NCI-H526 treated with DMSO at 0.1 percent for 48 hours (cell line): ENCODE results near the gene ZNF329.
"Not testable (repeated sequence)": the region's sequence is repeated elsewhere in the genome, so short reads cannot be mapped to it uniquely, and the experiment has no call there.

Source experiments
- DNase-seq: peaks from one replicate; lab custom pipeline; 2025; lab: John Stamatoyannopoulos, UW

ZNF329 gene

DNA sequence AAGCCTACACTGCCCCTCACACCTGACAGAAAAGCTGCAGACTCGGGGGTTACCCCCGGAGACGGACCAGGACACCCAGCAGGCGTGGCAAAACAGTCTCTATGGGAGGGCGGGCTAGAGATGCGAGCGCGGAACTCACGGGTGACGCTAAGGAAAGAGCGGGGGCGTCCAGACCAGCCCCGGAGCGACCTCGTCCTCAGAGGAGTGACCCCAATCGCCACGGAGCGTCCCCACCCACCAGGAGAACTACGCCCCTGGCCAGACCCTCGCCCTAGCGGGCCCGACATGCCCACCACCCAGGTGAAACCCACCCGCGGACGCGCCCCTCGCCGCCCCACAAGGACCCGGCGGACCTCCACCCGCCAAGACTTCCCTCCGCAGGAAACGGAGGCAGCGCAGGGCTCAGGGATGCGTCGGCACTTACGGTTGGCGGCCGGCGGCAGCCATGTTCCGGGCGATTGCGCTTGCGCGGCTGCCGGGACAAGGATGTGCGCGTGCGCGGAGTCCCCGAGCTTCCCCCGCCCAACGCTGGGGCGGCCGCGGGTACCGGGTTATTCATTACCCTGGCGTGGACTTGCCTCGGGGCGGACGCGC is at the start of gene ZNF329:
Gene ZNF329 (minus strand): TSS at position 462 of the 594 bp plus-strand sequence. CDS start 21,286 bp downstream, outside the sequence.
- DNase-seq: peak; percentile 64

DNA sequence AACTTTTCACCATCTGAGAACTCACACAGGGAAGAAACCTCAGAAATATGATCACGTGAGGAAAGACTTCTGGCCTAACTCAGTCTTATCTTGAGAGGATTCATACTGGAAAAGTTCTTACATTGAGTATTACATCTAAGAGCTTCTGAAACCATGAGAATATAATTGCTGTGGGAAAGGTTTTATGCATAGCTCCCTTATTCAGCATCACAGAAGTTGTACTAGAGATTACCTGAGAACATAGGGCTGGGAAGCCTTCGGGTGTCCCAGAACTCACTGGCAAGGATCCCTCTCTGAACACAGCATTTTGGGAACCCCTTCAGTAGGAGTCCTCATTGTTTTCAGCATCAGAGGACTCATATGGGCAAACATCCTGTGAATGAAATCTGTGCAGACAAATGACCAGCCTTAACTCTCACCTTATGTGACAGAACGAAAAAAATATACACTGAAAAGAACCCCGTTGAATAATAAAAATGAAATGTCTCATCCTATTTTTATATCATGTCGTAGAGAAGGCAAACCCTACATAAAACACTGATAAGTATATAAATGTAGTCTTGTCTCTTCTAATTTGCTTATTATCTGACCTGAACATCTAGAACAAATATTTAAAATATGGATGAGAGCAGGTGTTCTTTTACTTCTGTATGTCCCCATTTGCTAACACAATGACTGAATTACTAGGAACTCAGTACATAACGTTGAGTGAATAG is 46.5 kb upstream of the ZNF329 start:
- DNase-seq: peak; percentile 1

DNA sequence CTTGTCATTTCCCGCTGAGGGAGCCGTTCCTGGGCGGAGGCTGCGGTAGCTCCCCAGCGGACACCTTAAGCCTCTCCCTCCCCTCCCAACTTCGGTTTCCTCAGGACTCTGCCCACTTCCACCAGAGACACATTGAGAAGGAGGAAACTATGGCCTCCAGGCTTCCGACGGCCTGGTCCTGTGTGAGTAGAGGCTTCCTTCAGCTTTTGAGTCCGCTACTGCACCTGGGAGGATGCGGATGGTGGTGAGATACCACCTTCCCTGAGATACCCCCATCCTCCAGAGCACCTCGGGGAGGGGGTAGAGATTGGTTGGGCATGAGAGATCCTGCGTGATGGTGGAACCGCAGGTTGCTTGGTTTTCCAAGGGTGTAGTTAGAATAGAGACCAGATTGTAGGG is 33.2 kb upstream of the ZNF329 start:
- no peak for DNase-seq

DNA sequence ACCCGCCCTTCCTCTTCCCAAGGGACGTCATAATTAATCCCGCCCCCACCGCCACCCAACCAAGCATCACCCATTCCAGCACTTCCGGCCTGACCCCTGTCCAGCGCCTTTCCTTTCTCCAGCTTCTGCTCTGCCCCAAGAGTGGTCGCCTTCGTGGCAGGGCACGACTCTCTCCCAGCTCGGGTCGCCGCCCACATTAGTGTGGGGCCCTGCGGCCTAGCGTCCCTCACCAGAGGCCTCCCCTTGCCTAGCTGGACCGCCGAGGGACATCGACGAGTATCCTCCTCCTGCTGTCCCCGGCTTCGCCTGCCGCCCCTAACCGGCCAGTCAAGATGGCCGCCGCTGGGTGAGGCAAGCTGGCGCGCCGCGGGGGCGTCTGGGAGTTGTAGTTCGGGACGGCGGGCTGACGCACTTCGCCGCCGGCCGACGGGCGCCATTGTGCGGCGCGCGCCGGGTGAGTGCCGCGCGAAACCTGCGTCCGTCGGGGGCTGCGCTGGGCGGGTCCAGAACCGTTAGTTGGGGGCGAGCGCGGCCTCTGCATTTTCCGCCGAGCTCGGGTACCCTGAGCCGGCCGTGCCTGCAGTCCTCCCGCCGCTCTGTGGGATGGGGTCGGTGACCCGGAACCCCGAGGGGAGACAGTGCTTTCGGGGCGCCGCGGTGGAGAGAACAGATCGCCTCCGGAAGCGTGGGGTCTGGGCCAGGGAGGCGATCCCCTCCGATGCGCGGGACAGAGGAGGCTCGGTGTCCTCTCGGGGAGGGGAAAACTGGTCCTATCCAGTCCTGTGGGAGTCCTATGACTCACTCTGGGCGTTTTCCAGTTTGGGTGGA is 32.6 kb upstream of the ZNF329 start, which contains the start of gene ZNF274:
Gene ZNF274 (plus strand): TSS at position 73 of the 828 bp plus-strand sequence. CDS start 905 bp downstream, outside the sequence.
- DNase-seq: peak; percentile 64

DNA sequence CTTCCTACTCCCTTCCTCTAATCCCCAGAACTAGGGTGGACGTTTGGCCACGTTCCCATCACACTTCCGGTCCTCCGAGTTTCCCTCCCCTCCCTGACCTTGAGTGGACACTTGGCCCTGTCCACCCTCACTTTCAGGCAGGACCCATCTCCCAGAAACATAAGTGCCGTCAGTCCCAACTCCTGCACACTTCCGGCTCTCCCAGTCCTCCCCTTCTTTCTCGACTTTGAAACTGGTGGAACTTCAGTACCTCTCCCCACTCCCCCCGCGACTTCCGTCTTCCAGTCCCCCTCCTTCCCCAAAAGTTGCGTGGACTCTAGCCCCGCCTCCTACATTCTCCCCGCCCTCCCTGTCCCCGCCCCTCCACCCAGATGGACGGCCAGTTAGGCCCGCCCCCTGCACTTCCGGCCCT is 32.0 kb upstream of the ZNF329 start:
- DNase-seq: peak; percentile 45

DNA sequence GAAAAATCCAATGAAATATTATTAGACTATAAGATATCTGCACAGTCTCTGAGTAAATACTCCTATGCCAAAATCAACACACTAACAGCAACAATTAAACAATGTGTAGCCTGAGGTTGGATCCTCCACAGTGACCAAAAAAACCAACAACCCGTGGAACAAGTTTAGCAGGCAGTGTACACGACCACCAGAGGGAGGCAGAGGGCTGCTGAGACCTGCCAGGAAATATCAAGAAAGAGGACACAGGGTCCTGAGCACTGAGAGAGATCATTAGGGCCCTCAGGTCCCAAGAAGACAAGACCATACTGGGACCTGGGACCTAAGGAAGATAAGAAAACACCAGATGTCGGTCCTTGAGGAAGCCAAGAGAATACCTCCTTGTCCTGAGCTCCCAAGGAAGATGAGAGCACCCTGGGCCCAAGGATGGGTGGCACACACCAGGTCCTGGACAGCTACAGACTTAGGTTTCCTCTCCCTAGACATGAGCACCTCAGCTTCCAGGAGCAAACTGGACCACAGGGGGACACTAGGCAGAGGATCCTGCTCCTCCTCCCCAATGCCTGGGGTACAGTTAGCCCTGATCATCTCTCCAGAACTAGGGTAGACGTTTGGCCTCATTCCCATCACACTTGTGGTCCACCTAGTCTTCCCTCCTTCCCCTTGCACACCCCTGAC is 31.4 kb upstream of the ZNF329 start:
- no peak for DNase-seq

DNA sequence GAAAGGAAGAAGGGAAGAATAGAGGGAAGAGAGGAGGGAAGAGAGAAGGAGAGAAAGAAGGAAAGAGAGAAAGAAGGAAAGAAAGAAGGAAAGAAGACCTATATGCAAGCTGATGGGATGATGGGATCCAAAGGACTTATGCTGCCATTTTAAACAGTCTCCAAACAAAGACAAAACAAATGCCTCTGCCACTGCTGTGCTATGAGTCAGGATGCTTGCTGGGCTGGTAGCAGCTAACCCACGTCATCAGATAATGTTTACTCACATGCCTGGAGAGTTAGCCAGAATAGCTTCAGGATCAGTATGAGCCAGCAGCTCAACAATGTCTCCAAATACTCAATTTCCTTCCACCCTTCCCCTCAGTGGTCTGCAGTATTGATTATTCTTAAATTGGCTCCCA is 20.3 kb upstream of the ZNF329 start:
- DNase-seq: no peak

DNA sequence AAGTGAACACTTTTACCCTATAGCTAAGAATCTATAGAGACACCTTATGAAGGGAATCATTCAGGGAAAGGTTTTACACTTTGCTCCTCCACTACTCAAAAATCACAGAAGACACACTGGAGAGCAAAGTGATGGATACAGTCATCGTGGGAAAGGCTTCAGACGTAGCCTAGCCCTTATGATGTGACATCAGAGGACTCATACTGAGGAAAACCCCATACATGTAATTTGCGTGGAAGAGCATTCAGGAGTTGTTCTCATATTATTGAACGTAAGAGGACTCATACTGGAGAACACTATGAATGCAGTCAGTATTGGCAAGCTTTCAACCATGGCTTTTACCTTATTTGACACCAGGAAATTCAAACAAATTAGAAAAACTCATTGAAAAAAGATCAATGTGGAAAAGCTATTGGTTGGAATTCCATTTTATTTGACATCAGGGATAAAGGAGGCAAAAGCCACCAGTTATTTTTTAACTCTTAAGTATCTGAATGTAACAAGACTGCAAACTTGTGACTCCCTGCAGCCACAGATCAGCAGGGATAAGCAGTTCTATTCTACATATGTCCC is 16.2 kb upstream of the ZNF329 start:
- no peak for DNase-seq

DNA sequence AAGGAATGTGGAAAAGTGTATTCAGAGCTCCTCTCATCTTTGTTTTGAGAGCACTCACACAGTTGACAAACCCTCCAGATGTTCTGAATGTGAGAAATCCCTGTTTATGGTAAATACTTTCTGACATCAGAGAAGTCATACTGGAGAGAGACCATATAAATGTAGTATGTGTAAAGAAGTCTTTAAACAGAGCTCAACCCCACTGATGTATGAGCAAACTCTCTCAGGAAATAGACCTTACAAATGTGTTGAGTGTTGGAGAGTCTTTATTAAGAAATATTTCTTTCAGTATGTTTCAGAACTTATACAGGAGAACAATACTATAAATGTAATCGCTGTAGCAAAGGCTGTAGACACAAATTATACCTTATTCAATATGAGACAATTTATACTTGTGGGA is 15.7 kb upstream of the ZNF329 start:
- DNase-seq: no peak

DNA sequence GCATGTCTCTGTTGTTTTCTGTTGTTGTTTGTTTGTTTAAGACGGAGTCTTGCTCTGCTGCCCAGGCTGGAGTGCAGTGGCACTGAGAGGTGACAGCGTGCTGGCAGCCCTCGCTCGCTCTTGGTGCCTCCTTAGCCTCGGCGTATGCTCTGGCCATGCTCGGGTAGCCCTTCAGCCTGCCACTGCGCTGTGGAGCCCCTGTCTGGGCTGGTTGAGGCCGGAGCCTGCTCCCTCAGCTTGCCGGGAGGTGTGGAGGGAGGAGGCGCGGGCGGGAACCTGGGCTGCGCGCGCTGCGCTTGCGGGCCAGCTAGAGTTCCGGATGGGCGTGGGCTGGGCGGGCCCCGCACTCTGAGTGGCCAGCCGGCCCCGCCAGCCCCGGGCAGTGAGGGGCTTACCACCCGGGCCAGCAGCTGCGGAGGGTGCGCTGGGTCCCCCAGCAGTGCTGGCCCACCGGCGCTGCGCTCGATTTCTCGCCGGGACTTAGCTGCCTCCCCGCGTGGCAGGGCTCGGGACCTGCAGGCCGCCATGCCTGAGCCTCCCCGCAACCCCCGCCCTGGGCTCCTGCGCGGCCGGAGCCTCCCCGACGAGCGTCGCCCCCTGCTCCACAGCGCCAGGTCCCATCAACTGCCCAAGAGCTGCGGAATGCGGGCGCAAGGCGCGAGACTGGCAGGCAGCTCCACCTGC is 6.6 kb upstream of the ZNF329 start:
- no peak for DNase-seq

DNA sequence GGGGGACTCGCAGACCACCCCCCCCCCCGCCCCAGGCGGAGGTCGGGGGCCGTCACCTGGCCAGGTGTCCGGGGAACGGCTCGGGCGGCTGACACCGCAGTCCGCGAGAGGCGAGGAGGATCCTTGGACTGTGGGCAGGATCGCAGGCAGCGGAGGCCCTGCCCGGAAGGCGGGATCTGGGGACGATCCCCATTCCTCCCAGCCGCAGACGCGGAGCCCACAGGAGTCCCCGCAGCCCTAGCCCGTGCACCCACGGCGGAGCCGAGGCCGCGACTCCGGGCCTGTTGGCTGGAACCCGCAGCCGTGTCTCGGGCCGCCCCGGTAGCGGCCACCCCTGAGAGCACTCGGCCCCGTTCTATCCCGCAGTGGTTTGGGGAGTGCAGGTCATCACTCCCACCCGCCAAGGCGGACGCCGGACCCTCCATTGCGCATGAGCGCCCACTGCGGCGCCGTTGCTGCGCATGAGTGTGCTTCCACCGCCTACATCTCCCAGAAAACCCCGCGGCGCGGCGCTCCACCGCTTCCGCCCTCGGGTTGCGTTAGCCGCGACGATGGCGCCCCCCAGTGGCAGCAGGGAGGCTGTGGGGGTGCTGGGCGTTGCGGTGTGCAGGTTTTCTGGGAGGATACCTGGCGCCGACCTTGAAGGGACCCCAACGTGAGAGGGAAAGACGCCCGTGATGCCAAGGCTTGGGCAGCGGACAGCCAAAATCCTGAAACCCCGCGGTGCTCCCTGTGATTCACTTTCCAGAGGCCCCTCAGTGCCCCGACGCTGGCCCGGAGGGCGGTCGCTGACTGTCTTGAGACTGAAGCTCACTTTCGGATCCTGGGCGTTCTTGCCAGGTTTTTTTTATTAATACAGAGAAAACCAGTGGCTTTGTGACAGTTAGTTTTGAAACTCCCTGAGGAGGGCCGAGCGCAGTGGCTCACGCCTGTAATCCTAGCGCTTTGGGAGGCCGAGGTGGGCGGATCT is 4.4 kb upstream of the ZNF329 start:
- peak; percentile 78 for DNase-seq

DNA sequence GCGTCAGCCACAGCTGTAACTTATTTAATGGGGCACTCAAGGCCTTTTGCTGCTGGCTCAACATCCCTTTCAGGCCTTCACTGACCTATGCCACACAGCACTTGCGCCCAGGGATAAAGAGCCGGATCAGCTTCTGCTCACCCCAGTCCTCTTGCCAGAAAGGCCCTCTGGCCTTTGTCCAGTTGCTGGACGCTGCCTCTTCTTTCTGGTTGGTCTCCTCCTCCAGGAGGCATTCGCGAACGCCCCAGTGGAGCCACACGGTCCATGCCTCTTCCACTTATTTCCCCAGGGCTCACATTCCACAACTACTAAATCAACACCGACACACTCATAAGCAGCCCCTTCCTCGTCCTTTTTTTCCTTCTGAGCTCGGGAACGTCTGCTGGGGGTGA is 3.7 kb upstream of the ZNF329 start:
- DNase-seq: no peak

DNA sequence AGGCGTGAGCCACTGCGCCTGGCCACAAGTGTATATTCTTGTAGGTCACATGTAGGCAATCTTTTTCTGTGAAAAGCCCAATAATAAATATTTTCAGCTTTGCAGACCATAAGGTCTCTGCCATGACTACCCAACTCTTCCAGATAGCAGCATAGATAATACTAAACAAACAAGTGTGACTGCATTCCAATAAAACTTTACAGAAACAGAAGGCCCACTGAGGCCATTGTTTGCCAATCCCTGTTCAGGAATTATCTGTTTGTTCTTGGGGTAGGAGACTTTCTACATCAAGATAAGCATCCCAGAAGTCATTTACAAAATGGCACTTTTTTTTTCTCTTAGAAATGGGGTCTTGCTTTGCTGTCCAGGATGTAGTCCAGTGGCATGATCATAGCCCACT is 2.8 kb upstream of the ZNF329 start:
- DNase-seq: no peak

DNA sequence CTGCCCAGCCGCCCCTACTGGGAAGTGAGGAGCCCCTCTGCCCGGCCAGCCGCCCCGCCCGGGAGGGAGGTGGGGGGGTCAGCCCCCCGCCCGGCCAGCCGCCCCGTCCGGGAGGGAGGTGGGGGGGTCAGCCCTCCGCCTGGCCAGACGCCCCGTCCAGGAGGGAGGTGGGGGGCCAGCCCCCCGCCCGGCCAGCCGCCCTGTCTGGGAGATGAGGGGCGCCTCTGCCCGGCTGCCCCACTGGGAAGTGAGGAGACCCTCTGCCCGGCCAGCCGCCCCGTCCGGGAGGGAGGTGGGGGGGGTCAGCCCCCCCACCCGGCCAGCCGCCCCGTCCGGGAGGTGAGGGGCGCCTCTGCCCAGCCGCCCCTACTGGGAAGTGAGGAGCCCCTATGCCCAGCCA is 3.1 kb downstream of the ZNF329 start:
- DNase-seq: not testable (repeated sequence)

DNA sequence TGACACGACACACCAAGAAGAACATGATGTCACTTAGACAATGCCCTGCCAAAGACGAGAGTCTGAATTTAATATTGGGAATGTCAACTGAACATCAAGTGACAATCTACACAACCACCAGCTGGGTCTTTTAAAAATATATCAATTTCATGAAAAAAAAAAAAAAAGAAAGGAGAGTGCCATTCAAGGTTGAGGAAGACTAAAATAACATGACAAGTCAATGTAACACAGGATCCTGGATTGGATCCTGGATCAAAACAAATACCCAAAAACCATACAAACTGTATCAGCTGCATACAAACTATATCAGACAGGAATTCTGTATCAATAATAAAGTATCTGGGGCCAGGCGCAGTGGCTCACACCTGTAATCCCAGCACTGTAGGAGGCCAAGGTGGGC is 4.7 kb downstream of the ZNF329 start:
- no peak for DNase-seq

DNA sequence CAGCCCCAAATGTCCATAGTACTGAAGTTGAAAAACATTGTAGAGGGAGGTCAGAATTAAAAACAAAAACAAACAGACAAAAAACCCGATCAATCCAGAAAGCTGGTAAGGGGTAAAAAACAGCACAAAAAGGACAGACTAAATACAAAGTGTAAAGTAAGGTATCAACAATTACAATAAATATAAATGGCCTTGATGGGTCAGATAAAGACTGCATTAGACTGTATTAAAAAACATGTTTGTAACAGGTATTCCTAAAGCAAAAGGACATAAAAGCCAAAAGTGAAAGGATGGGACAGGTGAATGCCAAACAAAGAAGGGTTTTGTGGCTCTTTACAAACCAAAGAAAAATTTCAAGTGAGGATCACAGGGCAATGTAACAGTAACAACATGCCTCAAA is 16.3 kb downstream of the ZNF329 start:
- DNase-seq: no peak

DNA sequence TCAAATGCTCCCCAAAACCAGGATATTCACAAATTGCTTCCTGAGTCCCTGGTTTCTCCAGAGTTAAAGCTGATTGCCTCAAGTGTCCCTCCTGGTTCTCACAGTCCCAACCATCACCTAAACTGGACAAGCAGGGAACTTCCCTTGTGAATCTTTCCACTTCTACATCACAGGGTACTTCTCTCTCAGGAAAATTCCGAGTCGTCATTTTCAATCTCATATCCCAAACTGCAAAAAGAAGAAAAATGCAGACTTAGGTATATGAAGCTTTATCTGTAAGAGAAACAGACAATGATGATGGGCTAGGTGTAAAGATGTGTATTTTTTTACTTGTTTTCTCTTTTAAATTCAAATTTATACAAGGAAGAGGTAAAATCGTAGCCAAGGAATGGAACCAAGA is 21.3 kb downstream of the ZNF329 start:
- DNase-seq: no peak

DNA sequence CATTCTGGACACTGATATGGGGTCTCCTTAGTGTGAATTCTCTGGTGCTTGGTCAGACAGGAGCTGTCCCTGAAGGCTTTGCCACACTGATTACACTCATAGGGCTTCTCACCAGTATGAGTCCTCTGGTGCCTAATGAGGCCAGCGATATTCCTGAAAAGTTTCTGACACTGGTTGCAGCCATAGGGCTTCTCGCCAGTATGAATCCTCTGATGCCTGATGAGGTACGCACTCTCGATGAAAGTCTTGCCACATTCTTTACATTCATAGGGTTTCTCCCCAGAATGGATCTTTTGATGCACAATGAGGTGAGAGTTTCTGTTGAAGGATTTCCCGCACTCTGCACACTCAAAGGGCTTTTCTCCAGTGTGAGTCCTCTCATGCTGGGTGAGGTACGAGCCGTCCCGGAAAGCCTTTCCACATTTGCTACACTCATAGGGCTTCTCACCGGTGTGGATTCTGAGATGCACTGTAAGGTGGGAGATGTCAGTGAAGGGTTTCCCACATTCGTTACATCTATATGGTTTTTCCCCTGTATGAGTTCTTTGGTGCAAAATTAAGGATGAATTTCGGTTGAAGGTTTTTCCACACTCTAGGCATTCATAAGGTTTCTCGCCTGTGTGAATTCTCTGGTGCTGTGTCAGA is 22.4 kb downstream of the ZNF329 start:
- no peak for DNase-seq

DNA sequence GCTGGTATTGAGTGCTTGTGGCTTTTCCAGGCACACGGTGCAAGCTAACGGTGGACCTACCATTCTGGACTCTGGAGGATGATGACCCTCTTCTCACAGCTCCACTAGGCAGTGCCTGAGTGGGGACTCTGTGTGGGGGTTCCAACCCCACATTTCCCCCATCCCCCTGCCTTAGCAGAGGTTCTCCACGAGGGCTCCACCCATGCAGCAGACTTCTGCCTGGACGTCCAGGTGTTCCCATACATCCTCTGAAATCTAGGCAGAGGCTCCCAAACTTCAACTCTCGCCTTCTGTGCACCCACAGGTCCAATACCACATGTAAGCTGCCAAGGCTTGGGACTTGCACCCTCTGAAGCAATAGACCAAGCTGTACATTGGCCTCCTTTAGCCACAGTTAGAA is 27.2 kb downstream of the ZNF329 start:
- no peak for DNase-seq
